Astrocyte of the spinal cord (primary cell): ENCODE data around the gene JPT2.

Experiments
- DNase-seq: peaks from one replicate; pipeline ENCODE4 v3.0.0; 2011; ENCODE audit warnings: low read depth, low spot score
- H3K4me3 ChIP-seq: 2 replicates; pipeline ENCODE4 v1.5.1; 2011; ENCODE audit warnings: low read depth, mild to moderate bottlenecking, low read length, moderate library complexity
- CTCF ChIP-seq: IDR thresholded peaks from 2 replicates; pipeline ENCODE4 v1.5.1; 2012; ENCODE audit warnings: low read depth, mild to moderate bottlenecking, low read length, inconsistent platforms
- in situ Hi-C: cut with HindIII; loops from 2 replicates; pipeline ENCODE4 v1.10.0; 2017; ENCODE audit warnings: low sequenced_read_pairs

The JPT2 gene

GRCh38 chr16:1662543-1662942 lies 15.5 kb upstream of the JPT2 start:
- TF ChIP-seq CTCF, result no peak
- H3K4me3 ChIP-seq, result no peak overlapping the region
- no peak for DNase-seq
- in situ Hi-C loops, result no loop called here

DNA sequence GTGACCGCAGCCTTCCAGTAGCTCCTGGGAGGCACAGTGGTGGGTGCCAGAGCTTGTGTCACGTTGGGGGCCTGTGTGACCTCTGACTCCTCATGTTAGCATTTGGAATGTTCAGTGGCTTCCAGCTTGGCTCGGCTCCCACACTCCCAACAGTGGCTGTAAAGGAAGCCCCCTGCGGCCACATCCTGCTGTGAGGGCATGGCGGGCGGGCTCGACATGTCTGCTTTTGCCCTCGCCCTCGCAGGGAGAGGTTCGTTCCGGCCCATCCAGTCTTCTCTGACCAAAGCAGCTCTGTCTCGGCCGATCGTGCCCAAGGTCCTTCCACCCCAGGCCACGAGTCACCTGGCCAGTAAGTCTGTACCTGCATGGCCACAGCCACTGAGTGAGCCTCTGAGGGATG lies 12.2 kb upstream of the JPT2 start:
- no peak overlapping the region for H3K4me3 ChIP-seq
- no peak for TF ChIP-seq CTCF
- DNase-seq, result no peak
- in situ Hi-C loops, result no loop called here

- in situ Hi-C loops, result no loop called here
- no peak overlapping the region for H3K4me3 ChIP-seq
- no peak for TF ChIP-seq CTCF
- DNase-seq, result no peak
Observed at GRCh38 chr16:1666316-1666715, 11.8 kb upstream of the JPT2 start.

GRCh38 chr16:1667271-1667670 lies 10.8 kb upstream of the JPT2 start:
- DNase-seq, result no peak
- in situ Hi-C loops, result no loop called here
- TF ChIP-seq CTCF, result no peak
- no peak overlapping the region for H3K4me3 ChIP-seq

DNA sequence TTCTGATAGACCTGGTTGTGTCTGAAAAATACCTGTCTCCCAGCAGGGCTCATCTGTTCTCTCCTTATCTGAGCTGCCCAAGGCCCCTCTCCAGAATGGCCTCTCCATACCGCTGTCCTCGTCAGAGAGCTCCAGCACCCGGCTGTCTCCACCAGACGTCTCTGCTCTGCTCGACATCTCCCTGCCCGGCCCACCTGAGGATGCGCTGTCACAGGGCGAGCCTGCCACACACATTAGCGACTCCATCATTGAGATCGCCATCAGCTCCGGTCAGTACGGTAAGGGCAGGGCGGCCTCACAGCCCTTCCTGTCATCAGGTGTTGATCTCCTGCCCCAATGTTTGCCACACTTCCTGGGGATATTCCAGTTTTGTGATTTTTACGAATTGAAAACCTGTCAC lies 10.2 kb upstream of the JPT2 start:
- in situ Hi-C loops, result no loop called here
- no peak overlapping the region for H3K4me3 ChIP-seq
- TF ChIP-seq CTCF, result no peak
- no peak for DNase-seq

DNA sequence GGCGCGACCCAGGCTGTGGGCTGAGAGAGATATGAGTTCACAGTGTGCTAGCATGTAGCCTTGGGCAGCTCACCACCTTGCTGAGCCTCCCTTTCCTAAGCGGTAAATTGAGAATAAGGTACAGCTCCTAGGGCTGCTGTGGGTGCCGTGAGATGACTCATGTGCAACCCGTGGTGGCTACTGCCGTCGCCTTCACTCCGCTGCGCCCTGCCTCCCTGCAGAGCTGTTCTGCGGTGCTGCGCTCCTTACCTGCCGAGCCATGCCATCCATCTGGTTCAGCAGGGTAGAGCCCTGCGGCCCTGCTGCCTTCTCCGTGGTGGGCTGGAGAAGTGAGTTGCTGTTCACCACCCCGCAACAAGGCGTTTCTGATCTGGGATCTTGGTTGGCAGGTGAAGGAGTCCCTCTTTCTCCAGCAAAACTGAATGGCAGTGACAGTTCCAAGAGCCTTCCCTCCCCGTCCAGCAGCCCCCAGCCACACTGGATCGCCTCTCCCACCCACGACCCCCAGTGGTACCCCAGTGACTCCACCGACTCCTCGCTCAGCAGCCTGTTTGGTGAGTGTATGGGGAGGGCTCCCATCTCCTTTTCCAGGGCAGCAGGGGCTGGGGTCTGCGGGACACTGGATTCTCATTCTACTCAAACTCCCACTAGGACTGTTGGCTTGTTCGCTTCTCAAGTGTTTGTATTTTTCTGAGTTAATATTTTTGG lies 9.3 kb upstream of the JPT2 start:
- TF ChIP-seq CTCF, result no peak
- in situ Hi-C loops, result no loop called here
- H3K4me3 ChIP-seq, result no peak overlapping the region
- no peak for DNase-seq
